GM12864 (cell line): ENCODE data around the gene TWIST2.

Source experiments
- DNase-seq: peaks from one replicate; pipeline ENCODE4 v3.0.0-alpha.2; 2011; ENCODE audit warnings: low read depth
- H3K4me3 ChIP-seq: 2 replicates; pipeline ENCODE4 v1.5.1; 2011; ENCODE audit warnings: mild to moderate bottlenecking, low read depth, low read length, control low read depth
- CTCF ChIP-seq: IDR thresholded peaks from 2 replicates; pipeline ENCODE4 v1.5.1; 2011; ENCODE audit warnings: low read depth, mild to moderate bottlenecking, moderate library complexity, low read length, control low read depth, inconsistent platforms; ENCODE audit errors: missing control alignments

The TWIST2 gene

GRCh38 chr2:238854699-238855229, 6.9 kb downstream of the TWIST2 start:
- DNase-seq = no peak
- no peak overlapping the region for H3K4me3 ChIP-seq
- no peak for TF ChIP-seq CTCF

- no peak overlapping the region for H3K4me3 ChIP-seq
- TF ChIP-seq CTCF = no peak
- DNase-seq = no peak
Observed at GRCh38 chr2:238855299-238855698, 7.4 kb downstream of the TWIST2 start.

- TF ChIP-seq CTCF = no peak
- DNase-seq = no peak
- H3K4me3 ChIP-seq = no peak overlapping the region
Observed at GRCh38 chr2:238855891-238856580, 8.2 kb downstream of the TWIST2 start.

GRCh38 chr2:238856713-238857567, 9.1 kb downstream of the TWIST2 start:
- no peak for TF ChIP-seq CTCF
- H3K4me3 ChIP-seq = no peak overlapping the region
- DNase-seq = no peak

GRCh38 chr2:238857959-238858358, 10.1 kb downstream of the TWIST2 start:
- TF ChIP-seq CTCF = no peak
- no peak for DNase-seq
- H3K4me3 ChIP-seq = no peak overlapping the region

GRCh38 chr2:238859636-238860347, 11.9 kb downstream of the TWIST2 start:
- no peak for TF ChIP-seq CTCF
- H3K4me3 ChIP-seq = no peak overlapping the region
- DNase-seq = no peak
